Measurements from ENCODE around the gene GNAZ. TPM values are rescaled to one million over a fixed set of nuclear protein-coding genes. Genes with fewer than 3 reads are reported as not detected.

The GNAZ gene
- polyA plus RNA-seq, 6 donors from 2014 or later, result 0.39 to 4.7 (median 2.3) TPM; not detected in 1

- no peak for DNase-seq
- ATAC-seq (ENCODE audit: low read depth in 2 of 2), result no peak
- Mint-ChIP-seq H3K36me3 (no peaks in the 10 kb centered on the region), H3K27ac (peak overlapping the region in 1 of 6 donors; percentile 17), H3K4me3 (no peak overlapping the region), H3K9me3 (no peaks in the 10 kb centered on the region), H3K27me3 (no peaks in the 10 kb centered on the region), H3K4me1 (peaks cover 2 to 19% (median 8%) of the 10 kb centered on the region in 3 donors)
These were observed 37.3 kb downstream of the GNAZ start for GRCh38 chr22:23107487-23108248.

GRCh38 chr22:23108249-23109078 lies 38.1 kb downstream of the GNAZ start:
- Mint-ChIP-seq H3K36me3 (no peaks in the 10 kb centered on the region), H3K4me1 (peaks cover 2 to 25% (median 8%) of the 10 kb centered on the region in 3 donors), H3K27me3 (no peaks in the 10 kb centered on the region), H3K27ac (no peak overlapping the region), H3K9me3 (no peaks in the 10 kb centered on the region), H3K4me3 (no peak overlapping the region)
- DNase-seq (no peak), ATAC-seq (ENCODE audit: low read depth in 2 of 2) (no peak)

DNA sequence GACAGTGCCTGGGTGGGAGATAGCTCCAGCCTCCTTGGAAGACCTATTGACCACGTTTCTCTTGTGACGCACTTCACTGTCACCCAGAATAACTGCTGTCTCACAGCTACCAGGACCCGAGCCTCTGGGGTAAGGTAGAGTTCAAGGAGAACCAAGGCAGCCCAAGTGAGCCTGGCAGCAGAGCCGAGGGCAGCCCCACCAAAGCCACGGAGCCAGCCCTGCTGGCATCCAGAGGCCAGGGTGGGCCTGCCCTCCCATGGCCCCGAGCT lies 38.7 kb downstream of the GNAZ start:
- Mint-ChIP-seq H3K27me3 (no peaks in the 10 kb centered on the region), H3K27ac (no peak overlapping the region), H3K4me1 (peaks cover 2 to 25% (median 8%) of the 10 kb centered on the region in 3 donors), H3K36me3 (no peaks in the 10 kb centered on the region), H3K4me3 (no peak overlapping the region), H3K9me3 (no peaks in the 10 kb centered on the region)
- ATAC-seq (ENCODE audit: low read depth in 2 of 2) (no peak), DNase-seq (no peak)

GRCh38 chr22:23109441-23109978 lies 39.2 kb downstream of the GNAZ start:
- H3K27ac Mint-ChIP-seq, result peak overlapping the region in 1 of 6 donors; percentile 7

DNA sequence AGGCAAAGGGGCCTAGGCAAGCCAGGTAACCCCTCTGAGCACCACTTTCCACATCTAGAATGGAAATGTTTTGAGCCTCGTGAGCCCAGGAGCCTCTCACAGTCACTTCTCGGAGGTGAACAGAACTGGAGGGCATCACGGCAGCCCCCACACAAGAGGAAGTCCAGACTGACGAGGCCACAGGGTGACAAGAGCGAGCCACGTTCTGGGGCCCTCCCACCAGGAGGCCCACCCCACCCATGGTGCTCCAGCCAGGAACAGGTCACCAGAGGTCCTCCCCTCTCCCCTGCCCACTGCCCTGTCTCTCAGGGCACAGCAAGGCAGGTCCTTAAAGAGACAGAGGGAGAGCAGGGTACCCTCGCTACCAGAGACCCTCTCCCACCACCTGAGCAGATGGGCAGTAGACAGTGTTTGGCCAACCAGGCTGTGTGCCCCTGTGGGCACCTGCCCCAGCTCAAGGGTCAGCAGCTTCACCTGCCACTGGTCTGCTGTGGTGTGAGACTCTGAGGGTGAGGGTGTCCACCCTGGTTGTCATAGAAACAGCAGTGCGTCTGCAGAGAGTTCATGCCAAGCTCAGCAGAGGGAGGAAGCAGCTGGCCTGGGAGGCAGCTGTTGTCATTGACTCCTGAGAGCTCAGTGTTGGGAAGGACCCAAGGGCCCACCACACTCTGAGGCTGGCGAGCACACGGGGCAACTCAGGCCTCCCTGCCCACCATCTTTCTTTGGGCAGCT lies 40.0 kb downstream of the GNAZ start:
- H3K27ac Mint-ChIP-seq, result no peak overlapping the region
- no peak for ATAC-seq (ENCODE audit: low read depth in 2 of 2)
- no peaks in the 10 kb centered on the region for H3K9me3 Mint-ChIP-seq
- H3K4me3 Mint-ChIP-seq, result no peak overlapping the region
- no peaks in the 10 kb centered on the region for H3K36me3 Mint-ChIP-seq
- no peaks in the 10 kb centered on the region for H3K27me3 Mint-ChIP-seq
- H3K4me1 Mint-ChIP-seq, result peaks cover 2 to 25% (median 8%) of the 10 kb centered on the region in 3 donors
- no peak for DNase-seq

More at GRCh38 chr22:23109441-23109978, 39.2 kb downstream of the GNAZ start:
- no peak overlapping the region for H3K4me3 Mint-ChIP-seq
- DNase-seq (no peak), ATAC-seq (ENCODE audit: low read depth in 2 of 2) (no peak)
- no peaks in the 10 kb centered on the region for H3K27me3 Mint-ChIP-seq
- H3K36me3 Mint-ChIP-seq, result no peaks in the 10 kb centered on the region
- H3K9me3 Mint-ChIP-seq, result no peaks in the 10 kb centered on the region
- peaks cover 2 to 25% (median 8%) of the 10 kb centered on the region in 3 donors for H3K4me1 Mint-ChIP-seq

- H3K36me3 Mint-ChIP-seq, result no peaks in the 10 kb centered on the region
- H3K9me3 Mint-ChIP-seq, result no peaks in the 10 kb centered on the region
- peak overlapping the region in 2 of 6 donors; percentile 81 to 85 for H3K27ac Mint-ChIP-seq
- ATAC-seq (ENCODE audit: low read depth in 2 of 2), result no peak
- no peak for DNase-seq
- peak overlapping the region in 1 of 8 donors; percentile 53 for H3K4me3 Mint-ChIP-seq
- peaks cover 2 to 20% (median 8%) of the 10 kb centered on the region in 3 donors for H3K4me1 Mint-ChIP-seq
- H3K27me3 Mint-ChIP-seq, result no peaks in the 10 kb centered on the region
These were observed 40.7 kb downstream of the GNAZ start for GRCh38 chr22:23110922-23111527.

- DNase-seq (no peak), ATAC-seq (ENCODE audit: low read depth in 2 of 2) (no peak)
- peaks cover 2 to 16% (median 6%) of the 10 kb centered on the region in 3 donors for H3K4me1 Mint-ChIP-seq
- H3K27ac Mint-ChIP-seq, result peak overlapping the region in 1 of 6 donors; percentile 66
- no peaks in the 10 kb centered on the region for H3K9me3 Mint-ChIP-seq
- no peak overlapping the region for H3K4me3 Mint-ChIP-seq
- no peaks in the 10 kb centered on the region for H3K27me3 Mint-ChIP-seq
- no peaks in the 10 kb centered on the region for H3K36me3 Mint-ChIP-seq
These were observed 42.2 kb downstream of the GNAZ start for GRCh38 chr22:23112472-23113012.

DNA sequence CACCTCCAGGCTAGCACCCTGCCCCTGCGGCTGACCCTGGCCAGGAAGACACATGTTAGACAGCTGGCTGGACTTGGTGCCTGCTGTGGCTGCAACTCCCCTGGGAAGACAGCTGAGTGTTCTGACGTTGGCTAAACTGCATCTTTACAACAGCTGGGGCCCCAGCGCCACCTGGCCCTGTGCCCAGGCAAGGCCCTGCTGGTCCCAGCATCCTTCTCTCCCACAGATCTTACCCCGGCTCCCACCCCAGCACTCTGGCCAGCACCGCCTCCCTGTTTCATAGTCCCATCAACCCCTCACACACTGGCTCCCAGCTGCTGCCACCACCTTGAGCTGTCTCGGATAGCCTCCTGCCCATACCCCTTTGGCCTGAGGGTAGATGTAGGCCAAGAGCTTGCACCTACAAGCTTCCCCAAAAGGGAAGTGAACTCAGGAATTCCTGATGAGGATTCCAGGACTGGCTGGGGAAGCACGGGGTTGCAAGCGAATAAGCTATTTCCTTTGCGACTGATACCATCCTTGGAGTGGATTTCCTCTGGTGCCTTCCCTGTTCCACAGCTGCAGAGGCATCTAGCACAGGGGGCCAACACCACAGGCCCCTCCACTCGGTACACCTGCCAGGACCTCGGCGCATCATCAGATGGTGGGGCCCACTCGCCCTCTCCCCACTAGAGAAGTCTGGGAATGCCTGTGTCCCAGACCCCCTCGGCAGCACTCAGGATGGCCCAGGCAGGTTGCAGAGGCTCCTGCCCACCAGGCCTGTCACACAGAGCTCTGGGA lies 42.9 kb downstream of the GNAZ start:
- DNase-seq (no peak), ATAC-seq (ENCODE audit: low read depth in 2 of 2) (no peak)
- no peaks in the 10 kb centered on the region for H3K36me3 Mint-ChIP-seq
- no peaks in the 10 kb centered on the region for H3K27me3 Mint-ChIP-seq
- H3K4me3 Mint-ChIP-seq, result no peak overlapping the region
- peaks cover 2 to 15% (median 2%) of the 10 kb centered on the region in 3 donors for H3K4me1 Mint-ChIP-seq
- H3K27ac Mint-ChIP-seq, result peak overlapping the region in 1 of 6 donors; percentile 82
- no peaks in the 10 kb centered on the region for H3K9me3 Mint-ChIP-seq

DNA sequence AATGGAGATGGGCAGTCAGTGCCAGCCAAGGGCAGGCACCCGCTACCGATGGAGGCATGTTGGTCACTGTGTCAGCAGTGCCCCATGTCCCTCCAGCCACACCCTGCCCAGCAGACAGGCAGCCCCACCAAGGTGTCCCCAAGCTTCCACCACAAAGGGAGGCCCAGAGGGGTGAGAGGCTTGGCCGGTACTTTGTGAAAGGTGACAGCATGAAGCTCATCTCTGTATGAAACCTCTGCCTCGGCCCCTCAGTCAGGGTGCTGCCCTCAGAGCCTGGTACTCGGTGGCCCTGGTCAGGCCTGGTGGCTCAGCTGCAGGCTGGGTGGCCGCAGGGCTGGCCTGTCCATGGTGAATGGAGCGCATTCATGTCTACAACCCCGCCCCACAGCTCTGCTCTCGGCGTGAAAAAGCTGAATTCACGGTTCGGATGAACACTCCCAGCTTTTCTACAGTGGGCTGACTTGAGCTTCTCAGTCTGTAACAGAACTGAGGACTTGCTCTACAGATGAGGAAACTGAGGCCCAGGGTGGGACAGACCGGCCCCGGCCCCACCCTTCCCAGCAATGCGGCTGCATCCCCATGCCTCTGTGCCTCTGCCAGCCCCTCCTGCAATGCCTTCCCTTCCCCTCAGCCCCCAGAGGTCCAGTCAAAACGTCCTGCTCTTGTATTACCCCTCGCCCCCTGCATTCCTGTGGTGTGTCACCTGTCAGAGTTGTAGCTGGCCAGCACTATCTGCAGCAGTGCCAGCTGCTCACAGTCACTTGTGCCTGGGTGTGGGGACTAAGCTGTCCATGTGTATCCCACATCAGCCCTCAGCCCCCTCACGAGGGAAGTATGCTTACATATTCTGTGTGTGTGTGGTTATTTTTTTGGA lies 43.8 kb downstream of the GNAZ start:
- no peaks in the 10 kb centered on the region for H3K9me3 Mint-ChIP-seq

GRCh38 chr22:23114721-23115020 lies 44.4 kb downstream of the GNAZ start:
- Mint-ChIP-seq H3K9me3 (peaks cover 0 to 2% (median 0%) of the 10 kb centered on the region in 7 donors), H3K27ac (no peak overlapping the region), H3K36me3 (no peaks in the 10 kb centered on the region), H3K27me3 (no peaks in the 10 kb centered on the region), H3K4me1 (peaks cover 5 to 21% (median 8%) of the 10 kb centered on the region in 3 donors), H3K4me3 (no peak overlapping the region)
- DNase-seq, result no peak
- no peak for ATAC-seq (ENCODE audit: low read depth in 2 of 2)

More for the DNA sequence above, 43.8 kb downstream of the GNAZ start:
- ATAC-seq (ENCODE audit: low read depth in 2 of 2) (no peak), DNase-seq (no peak)
- Mint-ChIP-seq H3K27me3 (no peaks in the 10 kb centered on the region), H3K27ac (peak overlapping the region in 1 of 6 donors; percentile 94), H3K4me3 (no peak overlapping the region), H3K4me1 (peaks cover 0 to 15% (median 2%) of the 10 kb centered on the region in 3 donors), H3K36me3 (no peaks in the 10 kb centered on the region)

DNA sequence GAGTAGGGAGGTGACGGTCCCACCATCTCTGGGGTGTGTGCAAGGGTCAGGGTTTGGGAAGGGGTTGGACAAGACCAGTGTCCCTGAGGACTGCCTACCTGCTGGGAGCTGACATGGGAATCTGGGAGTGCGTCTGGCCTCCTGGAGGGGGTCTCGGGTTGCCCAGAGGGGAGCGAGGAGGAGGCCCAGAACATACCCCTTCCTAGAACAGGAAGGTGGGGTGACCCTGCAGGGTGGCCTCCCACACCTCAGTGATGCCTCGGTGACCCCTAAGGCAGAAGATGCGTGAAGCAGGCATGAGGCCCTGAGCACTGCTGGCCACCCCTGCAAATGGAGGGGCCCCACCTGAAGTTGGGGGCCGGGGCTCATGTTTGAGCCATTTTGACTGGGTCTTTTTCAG lies 45.0 kb downstream of the GNAZ start:
- Mint-ChIP-seq H3K36me3 (no peaks in the 10 kb centered on the region), H3K9me3 (peaks cover 0 to 2% (median 0%) of the 10 kb centered on the region in 7 donors), H3K27ac (no peak overlapping the region), H3K4me1 (peaks cover 5 to 22% (median 12%) of the 10 kb centered on the region in 3 donors), H3K4me3 (no peak overlapping the region), H3K27me3 (no peaks in the 10 kb centered on the region)
- ATAC-seq (ENCODE audit: low read depth in 2 of 2) (no peak), DNase-seq (no peak)

Measured in naive B cell (primary cell).